Activated CD8-positive, alpha-beta memory T cell treated with anti-CD3 and anti-CD28 coated beads for 36 hours (primary cell): Measurements from ENCODE around the gene CDK4. TPM values are rescaled to one million over a fixed set of nuclear protein-coding genes. Genes with fewer than 3 reads are reported as not detected.

Experiments used
- CTCF ChIA-PET: fragments of 350-600 bp; sonication (Branson Sonifier 250); formaldehyde crosslinking; loops from one replicate; lab custom pipeline; 2021; ENCODE audit warnings: antibody characterized with exemption; lab: Charles Lee
- POLR2A ChIA-PET: fragments of 350-600 bp; sonication (Branson Sonifier 250); formaldehyde crosslinking; loops from one replicate; lab custom pipeline; 2021; ENCODE audit warnings: antibody characterized with exemption; lab: Charles Lee
- total RNA-seq, 2 experiments: library from RNA; stranded (reverse); gene quantifications; one replicate each; pipeline ENCODE4 v1.2.3, GENCODE V29; 2021

The CDK4 gene
- total RNA-seq, 2 experiments from 2014 or later: 297 to 307 TPM

- CTCF ChIA-PET: interaction anchor here (0.9 to 1.7 kb wide), 2 partner anchors 9 to 10 kb away, joined by 3 to 4 read pairs; no protein-coding TSS in a partner anchor
These were observed 1.3 kb downstream of the CDK4 start for GRCh38 chr12:57750561-57751431.

GRCh38 chr12:57749061-57749460 lies 3.0 kb downstream of the CDK4 start:
- ChIA-PET POLR2A (no interaction called here), CTCF (interaction anchor here (1.5 to 1.7 kb wide), 2 partner anchors 8 to 11 kb away, joined by 4 to 5 read pairs; no protein-coding TSS in a partner anchor)

More at GRCh38 chr12:57750561-57751431, 1.3 kb downstream of the CDK4 start:
- POLR2A ChIA-PET: no interaction called here

- ChIA-PET POLR2A (no interaction called here), CTCF (no interaction called here)
These were observed 6.1 kb downstream of the CDK4 start for GRCh38 chr12:57746025-57746424.

- POLR2A ChIA-PET: interaction anchor here (1.0 kb wide), 1 partner anchor 11 kb away, joined by 3 read pairs; no protein-coding TSS in a partner anchor
- CTCF ChIA-PET: interaction anchor here (1.1 to 1.2 kb wide), 2 partner anchors 14 to 37 kb away, joined by 3 read pairs; partner anchors contain the start of gene TSFM
These were observed 6.6 kb downstream of the CDK4 start for GRCh38 chr12:57745485-57745881.

GRCh38 chr12:57744777-57745484 lies 7.2 kb downstream of the CDK4 start, which contains the start of gene TSPAN31:
Gene TSPAN31 (plus strand): TSS chr12:57745039. CDS start chr12:57745155, 116 bp downstream.
- ChIA-PET POLR2A (interaction anchor here (0.5 to 1.0 kb wide), 4 partner anchors 12 to 198 kb away, joined by 3 to 6 read pairs (median 3); partner anchors contain the start of gene DCTN2), CTCF (interaction anchor here (1.1 to 1.2 kb wide), 4 partner anchors 11 to 154 kb away, joined by 3 to 5 read pairs (median 4); partner anchors contain the start of gene TSFM)

DNA sequence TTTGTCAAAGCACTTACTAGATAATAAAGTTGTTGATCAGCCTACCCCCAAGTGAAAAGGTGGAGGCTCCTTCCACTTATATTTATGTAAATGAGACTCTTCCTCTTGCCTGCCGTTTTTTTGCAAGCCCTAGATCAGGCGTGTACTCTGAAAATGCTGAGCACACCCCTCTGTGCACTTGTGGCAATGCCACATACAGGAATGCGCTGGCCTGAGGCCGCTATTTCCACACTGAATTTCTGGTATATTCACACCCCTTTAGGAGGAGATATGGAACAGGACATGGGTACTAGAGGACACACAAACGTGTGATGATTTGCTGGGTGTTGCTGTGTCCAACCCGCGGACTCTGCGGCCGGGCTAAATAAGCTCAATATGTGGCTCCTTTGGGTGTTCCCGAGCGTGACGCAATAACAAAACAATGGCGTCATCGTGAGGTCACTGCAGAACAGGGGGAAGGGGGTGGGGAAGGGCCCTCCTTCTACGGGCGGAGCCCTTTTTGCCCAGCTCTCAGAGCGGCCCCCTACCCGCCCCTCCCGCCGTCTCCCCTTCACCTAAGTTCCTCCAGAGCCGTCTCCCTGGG lies 7.8 kb downstream of the CDK4 start:
- ChIA-PET CTCF (interaction anchor here (1.1 to 1.2 kb wide), 4 partner anchors 12 to 155 kb away, joined by 3 to 5 read pairs (median 4); partner anchors contain the start of gene TSFM), POLR2A (interaction anchor here (0.5 to 1.0 kb wide), 4 partner anchors 12 to 198 kb away, joined by 3 to 6 read pairs (median 3); partner anchors contain the start of gene DCTN2)

DNA sequence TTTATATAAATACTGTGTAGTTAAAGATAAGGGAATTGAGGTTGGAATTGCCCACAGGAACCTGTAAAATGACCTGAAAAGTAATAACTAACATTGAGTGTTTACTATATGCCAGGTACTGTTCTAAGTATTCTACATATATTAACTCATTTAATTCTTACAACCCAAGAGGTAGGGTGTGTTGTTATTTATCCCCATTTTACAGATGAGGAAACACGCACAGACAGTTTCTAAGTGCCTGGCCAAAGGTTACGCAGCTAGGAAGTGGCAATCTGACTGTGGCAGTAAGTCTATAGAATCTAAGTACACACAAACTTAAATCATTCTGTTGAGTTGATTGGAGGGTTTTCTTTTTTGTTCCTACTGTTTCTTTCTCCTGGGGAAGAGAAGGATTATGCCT lies 8.3 kb downstream of the CDK4 start:
- ChIA-PET POLR2A (no interaction called here), CTCF (interaction anchor here (1.1 kb wide), 1 partner anchor 155 kb away, joined by 4 read pairs; no protein-coding TSS in a partner anchor)

DNA sequence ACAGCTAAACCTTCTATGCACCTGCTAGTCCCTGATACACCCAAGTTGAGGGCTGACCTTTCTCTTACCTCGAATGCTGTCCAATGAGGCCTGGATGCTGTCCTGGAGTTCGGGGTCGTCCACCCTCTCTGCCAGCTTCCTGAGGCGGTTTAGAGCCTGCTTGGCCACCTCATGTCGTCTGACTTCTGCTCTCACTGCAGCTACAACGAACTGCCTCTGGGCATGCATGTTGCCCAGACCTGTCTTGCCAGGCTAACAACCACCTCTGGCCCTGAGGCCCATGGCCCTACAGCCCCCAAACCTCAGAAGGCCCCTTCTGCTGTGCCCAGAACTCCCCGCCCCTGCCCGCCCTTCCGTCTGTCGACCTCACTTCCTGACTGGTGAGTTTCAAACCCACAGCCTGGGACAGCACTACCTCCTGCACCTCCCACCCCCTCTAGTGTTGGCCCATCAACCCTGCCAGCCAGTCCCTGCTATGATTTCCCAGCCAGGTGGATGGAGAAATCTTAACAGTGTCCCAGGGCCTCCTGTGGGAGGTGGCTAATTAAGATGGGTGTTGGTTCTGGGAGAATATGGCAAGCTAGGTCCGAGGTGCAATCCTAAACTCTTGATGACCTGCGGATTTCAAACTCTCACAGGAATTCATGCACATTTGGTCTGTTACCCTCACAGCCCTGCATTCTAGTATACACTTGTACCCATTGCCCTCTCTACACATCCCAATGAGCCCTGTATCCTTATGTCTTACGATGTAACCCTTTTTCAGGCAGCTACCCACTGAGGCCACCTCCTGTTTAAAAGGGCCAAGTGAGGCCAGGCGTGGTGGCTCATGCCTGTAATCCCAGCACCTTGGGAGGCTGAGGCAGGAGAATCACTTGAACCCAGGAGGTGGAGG lies 10.0 kb downstream of the CDK4 start:
- POLR2A ChIA-PET: interaction anchor here (0.6 to 1.2 kb wide), 2 partner anchors 48 to 174 kb away, joined by 4 to 5 read pairs; partner anchors contain the start of gene OS9
- CTCF ChIA-PET: interaction anchor here (0.6 to 1.9 kb wide), 7 partner anchors 9 to 115 kb away, joined by 3 to 9 read pairs (median 4); partner anchors contain the start of gene OS9

DNA sequence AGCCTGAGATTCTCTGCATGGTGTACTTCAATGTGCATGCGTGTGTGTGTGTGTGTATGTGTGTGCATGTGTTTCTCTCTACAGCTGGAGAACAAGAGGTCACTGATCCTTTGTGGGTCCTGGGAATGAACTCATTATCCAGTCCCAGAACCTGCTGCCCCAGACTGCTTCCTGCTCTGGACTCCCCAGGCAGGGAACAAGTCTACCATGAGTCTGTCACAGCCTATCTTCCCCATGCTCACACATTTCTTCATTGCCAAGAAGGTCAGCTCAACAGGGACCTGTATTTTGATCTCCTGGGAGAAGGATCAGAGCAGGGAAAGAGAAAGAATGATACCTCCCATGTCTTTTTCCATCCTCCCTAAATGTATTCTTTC lies 10.7 kb downstream of the CDK4 start:
- CTCF ChIA-PET: interaction anchor here (1.1 to 1.9 kb wide), 7 partner anchors 9 to 158 kb away, joined by 3 to 9 read pairs (median 5); partner anchors contain the start of gene OS9
- POLR2A ChIA-PET: interaction anchor here (0.6 to 1.2 kb wide), 2 partner anchors 47 to 173 kb away, joined by 4 to 5 read pairs; partner anchors contain the start of gene OS9

DNA sequence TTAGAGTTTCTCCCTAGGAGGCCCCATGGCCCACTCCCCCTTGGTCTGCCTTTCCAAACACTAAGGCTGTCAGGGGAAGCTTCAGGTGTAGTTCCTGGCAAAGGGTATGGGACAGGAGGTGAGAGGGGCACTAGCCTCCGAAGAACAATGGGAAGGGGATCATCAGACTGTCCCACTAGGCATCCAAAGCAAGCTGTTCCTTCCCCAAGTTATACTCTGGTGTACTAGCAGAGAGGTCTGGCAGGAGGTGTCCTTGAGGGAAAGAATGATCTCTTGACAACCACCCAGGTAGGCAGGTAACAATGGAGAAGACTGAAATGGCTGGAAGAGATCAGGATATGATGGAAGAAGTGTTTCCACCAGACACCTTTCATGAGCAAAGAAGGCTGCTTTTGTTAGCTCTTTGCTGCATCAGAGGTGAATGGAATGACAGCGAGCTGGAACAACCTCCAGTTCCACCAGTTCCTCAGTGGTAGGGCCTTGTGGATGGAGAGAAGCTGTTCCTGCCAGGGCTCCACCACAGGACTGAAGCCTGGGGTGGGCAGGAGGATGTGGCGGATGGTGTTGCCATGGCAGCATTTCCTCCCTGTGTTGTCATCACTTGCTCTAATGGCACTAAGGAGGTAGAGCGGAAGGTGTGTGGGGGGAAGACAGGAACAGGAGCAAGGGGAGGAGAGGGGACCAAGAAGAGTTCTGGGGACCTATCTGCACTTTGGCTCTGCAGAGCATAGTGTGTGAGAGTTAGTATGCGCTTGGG lies 11.3 kb downstream of the CDK4 start:
- ChIA-PET POLR2A (interaction anchor here (0.6 kb wide), 2 partner anchors 217 to 367 kb away, joined by 3 to 17 read pairs; no protein-coding TSS in a partner anchor), CTCF (interaction anchor here (0.5 to 1.9 kb wide), 9 partner anchors 10 to 984 kb away, joined by 3 to 9 read pairs (median 4); partner anchors contain the start of gene OS9)

DNA sequence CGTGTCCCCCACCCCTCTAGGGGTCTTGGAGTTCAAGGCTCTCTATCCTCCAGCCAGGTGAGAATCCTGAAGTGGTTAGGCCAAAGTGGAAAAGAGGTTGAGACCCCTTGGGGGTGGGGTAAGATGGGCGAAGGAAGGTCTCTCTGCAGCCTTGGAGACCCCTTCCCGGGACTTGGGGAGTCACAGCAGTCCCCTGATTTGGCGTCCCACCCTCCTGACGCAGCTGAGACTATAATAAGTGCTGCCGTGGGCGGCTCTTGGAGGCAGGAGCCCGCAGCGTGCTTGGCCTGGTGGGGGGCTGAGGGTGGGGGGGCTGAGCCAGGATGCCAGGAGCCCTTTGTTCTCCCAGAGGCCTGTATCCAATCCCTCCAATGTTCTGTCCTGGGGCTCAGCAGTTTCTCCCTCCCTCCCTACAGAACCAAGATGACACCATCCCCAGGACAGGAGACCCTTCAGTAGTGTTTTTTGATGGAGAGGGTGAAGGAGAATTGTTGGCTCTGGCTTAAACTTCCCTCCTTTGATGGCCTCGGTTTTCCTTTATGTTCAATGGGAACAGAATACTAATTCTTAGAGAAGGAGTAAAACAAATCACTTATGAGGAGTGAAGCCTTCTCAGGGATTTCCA lies 12.1 kb downstream of the CDK4 start:
- ChIA-PET CTCF (interaction anchor here (1.0 kb wide), 2 partner anchors 17 to 156 kb away, joined by 3 read pairs; no protein-coding TSS in a partner anchor), POLR2A (interaction anchor here (1.2 kb wide), 1 partner anchor 17 kb away, joined by 3 read pairs; no protein-coding TSS in a partner anchor)

DNA sequence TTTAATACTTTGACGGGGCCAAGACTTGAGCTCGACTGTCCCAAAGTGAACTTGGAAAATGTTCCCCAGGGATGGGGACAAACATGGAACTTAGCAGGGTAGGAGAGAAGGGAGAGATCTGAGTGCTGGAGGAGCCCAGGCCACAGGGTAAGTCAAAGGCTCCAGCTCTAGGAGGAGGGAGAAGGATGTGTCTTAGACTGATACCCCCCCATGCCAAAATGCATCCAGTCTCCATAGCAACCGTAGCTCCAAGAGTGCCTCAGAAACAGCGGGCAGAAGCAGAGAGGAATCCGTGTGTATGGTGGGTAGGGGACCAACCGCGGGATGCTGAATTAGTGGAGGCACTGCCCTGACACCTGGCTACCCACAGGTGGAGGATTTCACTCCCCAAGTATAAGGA lies 12.7 kb downstream of the CDK4 start:
- POLR2A ChIA-PET: interaction anchor here (1.2 kb wide), 1 partner anchor 17 kb away, joined by 3 read pairs; no protein-coding TSS in a partner anchor
- CTCF ChIA-PET: interaction anchor here (1.0 kb wide), 1 partner anchor 156 kb away, joined by 3 read pairs; no protein-coding TSS in a partner anchor

DNA sequence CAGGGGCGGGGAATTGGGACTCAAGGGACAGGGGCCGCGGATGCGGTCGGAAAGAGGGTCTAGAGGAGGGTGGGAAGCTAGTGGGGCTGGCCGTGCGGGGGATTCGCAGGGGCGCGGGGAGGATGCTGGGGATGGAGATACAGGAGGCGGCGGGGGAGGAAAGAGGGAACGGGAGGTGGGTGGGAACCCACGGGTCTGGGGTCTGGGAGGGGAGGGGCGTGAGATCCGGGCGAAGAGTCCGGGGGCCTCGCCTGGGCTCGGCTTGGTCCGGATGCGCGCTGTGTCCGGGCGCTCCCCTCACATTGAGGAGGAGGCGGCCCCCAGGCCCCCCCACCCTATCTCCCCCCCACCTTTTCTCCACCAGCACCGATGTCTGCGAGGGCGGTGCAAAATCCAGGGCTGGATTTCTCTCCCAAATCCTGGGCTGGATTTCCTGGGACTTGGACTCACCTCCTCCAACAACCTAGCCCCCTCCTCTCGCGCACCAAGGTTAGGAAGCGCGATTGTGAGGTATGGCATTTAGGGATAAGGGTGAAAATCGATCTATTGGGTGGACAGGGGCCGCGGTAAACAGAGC lies 13.4 kb downstream of the CDK4 start, which contains the start of gene AGAP2:
AGAP2 (minus strand) TSS at position 82 of the 577 bp plus-strand sequence. CDS start 496 bp downstream, outside the sequence.
- POLR2A ChIA-PET: interaction anchor here (1.2 kb wide), 1 partner anchor 16 kb away, joined by 3 read pairs; no protein-coding TSS in a partner anchor
- CTCF ChIA-PET: interaction anchor here (1.0 kb wide), 1 partner anchor 155 kb away, joined by 3 read pairs; no protein-coding TSS in a partner anchor

DNA sequence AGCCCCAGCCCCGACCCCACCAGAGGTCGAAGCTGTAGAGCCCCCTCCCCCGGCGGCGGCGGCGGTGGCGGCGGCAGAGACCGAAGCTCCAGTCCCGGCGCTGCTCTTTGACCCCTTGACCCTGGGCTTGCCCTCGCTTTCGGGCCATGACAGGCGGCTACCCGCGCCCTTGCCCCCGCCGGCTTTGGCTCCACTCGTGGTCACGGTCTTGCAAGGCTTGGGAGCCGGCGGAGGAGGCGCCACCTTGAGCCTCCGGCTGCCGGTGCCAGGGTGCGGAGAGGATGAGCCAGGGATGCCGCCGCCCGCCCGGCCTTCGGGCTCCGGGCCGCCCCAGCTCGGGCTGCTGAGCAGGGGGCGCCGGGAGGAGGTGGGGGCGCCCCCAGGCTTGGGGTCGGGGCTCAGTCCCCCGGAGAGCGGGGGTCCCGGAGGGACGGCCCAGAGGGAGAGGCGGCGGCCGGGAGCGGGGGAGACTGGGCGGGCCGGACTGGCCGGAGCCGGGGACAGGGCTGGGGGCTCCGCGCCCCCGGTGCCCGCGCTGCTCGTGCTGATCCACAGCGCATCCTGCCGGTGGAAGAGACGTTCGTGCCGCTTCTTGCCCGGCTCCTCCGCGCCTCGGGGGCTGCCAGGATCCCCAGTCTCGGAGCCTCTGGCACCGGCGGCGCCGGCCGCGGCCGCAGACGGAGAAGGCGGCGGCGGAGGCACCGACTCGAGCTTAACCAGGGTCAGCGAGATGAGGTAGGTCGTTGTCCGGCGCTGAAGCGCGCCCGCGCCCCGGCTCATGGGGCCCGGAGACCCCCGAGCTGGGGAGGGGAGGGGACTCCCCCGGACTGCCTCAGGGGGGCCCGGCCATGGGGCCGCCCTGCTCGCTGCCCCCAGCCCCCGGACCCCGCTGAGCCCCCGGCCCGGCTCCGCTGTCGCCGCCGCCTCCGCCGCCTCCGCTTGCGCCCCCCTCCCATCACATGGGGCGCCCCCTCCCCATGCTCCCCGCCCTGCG lies 14.3 kb downstream of the CDK4 start:
- ChIA-PET CTCF (no interaction called here), POLR2A (no interaction called here)
